HG02970 (cell line): ENCODE results near the gene MAD1L1.
"Not testable (repeated sequence)": the region's sequence is repeated elsewhere in the genome, so short reads cannot be mapped to it uniquely, and the experiment has no call there.

Source experiments
- ATAC-seq: cut with Tn5 transposase; IDR thresholded peaks from one replicate; pipeline ENCODE4 v1.9.1; 2021; ENCODE audit warnings: mild to moderate bottlenecking, moderate library complexity, moderate number of reproducible peaks; ENCODE audit not compliant: unreplicated experiment, low FRiP score

Gene MAD1L1

GRCh38 chr7:1985936-1986335, 246.8 kb downstream of the MAD1L1 start:
- no peak for ATAC-seq

DNA sequence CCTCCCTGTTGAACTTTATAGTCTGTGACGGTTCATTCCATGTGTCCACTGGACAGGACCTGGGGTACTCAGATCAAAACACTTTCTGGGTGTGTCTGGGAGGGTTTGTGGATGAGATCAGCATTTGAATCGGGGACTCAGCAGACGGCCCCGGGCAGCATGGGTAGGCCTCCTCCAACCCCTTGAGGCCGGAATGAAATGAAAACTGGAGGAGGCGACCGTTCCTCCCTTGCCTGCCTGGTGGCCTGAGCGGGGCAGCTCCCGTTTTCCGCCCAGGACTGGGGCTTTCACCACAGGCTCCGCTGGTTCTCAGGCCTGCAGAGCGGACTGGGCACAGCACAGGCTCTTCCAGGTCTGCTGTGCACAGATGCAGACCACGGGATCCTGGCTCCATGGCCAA, 247.7 kb downstream of the MAD1L1 start:
- no peak for ATAC-seq

DNA sequence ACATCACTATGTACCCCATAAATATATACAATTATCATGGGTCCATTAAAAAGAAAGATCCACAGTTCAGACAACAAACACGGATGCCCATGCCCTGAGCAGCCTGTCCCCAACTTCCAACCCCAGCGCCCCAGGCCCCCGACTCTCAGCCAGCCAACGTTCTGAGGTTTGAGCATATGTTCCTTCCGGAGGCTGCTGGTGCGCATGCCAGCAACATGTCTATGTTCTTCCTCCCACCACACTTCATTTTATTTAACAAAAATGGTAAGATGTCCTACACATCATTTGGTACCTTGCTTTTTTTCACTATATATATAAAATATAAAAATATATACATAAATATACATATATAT, 250.9 kb downstream of the MAD1L1 start:
- no peak for ATAC-seq

DNA sequence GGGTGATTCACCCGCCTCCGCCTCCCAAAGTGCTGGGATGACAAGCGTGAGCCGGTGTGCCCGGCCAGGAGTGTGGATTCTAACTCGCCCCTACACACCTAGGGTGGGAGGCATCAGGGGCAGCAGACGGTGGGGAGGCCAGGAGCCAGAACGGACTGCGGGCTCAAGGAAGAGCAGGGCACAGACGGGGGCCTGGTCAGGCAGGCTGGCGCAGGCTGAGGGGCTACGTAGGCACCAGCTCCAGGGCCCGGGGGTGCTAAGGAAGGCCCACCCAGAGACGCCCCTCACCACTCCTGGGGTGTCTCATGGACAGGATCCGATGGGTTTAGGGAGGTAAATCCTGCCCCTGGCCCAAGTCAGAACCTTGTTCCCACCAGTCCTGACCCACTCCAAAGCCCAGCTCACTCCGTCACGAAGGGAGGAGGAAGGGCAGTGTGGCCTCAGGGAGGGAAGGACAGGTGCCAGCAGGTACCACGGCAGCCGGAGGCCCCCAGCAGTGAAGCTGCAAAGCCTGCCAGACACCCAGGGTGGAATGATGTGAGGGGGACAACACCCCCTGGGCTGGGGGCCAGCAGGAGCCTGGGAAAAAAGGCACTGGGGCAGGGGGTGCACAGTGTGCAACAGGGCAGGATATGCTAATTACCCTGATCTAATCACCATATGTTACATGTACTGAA, 251.4 kb downstream of the MAD1L1 start:
- no peak for ATAC-seq

- no peak for ATAC-seq
Measured at GRCh38 chr7:1979591-1980560, 252.9 kb downstream of the MAD1L1 start.

GRCh38 chr7:1978656-1979590, 253.8 kb downstream of the MAD1L1 start:
- no peak for ATAC-seq

GRCh38 chr7:1977876-1978441, 254.8 kb downstream of the MAD1L1 start:
- ATAC-seq: no peak

- no peak for ATAC-seq
Measured at GRCh38 chr7:1977059-1977875, 255.5 kb downstream of the MAD1L1 start.

- ATAC-seq: not testable (repeated sequence)
Measured at GRCh38 chr7:1976521-1976920, 256.2 kb downstream of the MAD1L1 start.

GRCh38 chr7:1975581-1975980, 257.2 kb downstream of the MAD1L1 start:
- ATAC-seq: no peak

GRCh38 chr7:1975179-1975578, 257.6 kb downstream of the MAD1L1 start:
- no peak for ATAC-seq

GRCh38 chr7:1974290-1975101, 258.2 kb downstream of the MAD1L1 start:
- no peak for ATAC-seq

GRCh38 chr7:1973321-1974251, 259.2 kb downstream of the MAD1L1 start:
- ATAC-seq: no peak

DNA sequence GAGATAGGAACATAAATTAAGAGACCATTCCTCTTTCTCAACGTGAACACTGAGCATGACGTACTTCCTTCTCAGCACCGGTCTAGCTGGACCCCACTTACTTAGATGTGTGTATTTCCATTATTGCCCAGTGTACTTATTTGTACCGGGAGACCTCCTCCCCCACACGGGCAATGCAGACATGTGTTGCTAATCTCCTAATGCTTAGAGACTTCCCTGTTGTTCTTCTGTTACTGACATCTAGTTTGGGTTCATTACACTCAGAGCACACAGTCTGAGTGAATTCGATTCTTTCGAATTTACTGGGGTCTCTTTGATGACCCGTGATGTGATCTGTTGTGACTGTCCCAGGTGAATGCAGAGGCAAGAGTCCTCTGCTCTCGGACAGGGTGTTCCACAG, 260.0 kb downstream of the MAD1L1 start:
- ATAC-seq: no peak

DNA sequence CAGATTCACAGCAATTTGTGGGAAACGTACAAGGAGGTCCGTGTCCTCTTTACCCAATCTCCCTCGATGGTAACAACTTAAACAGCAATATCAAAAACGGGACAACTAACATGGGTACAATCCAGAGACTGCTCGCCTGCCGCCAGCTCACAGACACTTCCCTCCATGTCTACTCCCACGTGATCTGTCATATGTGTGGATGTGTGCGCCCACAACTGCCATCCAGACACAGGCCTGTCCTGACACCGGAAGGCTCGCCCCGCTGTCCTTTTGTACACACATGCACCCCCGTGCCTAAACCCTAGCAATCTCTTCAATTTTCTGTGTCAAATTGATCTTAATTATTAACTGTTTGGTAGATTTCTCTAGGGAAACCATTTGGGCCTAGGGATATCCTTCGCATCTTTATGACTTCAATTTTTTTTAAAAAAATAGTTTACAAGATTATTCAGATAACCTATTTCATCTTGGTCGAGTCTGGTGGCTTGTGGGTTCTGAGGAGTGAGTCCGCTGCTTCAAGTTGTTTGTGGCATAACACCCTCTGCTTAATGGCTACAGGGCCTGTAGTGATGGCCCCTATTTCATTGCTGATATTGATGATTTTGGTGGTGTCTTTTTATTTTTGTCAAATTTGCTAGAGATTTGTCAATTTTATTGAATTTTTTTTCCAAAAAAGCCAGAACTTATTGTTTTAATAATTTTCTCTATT, 260.6 kb downstream of the MAD1L1 start:
- ATAC-seq: no peak

GRCh38 chr7:1970895-1971294, 261.9 kb downstream of the MAD1L1 start:
- no peak for ATAC-seq

- not testable (repeated sequence) for ATAC-seq
Measured at GRCh38 chr7:1970285-1970660, 262.5 kb downstream of the MAD1L1 start.
